Suppressor macrophage treated with lipopolysaccharide for 1 hour (primary cell): ENCODE measurements around the gene KDM2A.
"Not testable (repeated sequence)": the region's sequence is repeated elsewhere in the genome, so short reads cannot be mapped to it uniquely, and the experiment has no call there.

Experiments
- DNase-seq, 3 donors: peaks; one replicate each; pipeline ENCODE4 v3.0.0-alpha.2; 2020 to 2022

KDM2A gene

GRCh38 chr11:67174311-67174710 is 55.2 kb downstream of the KDM2A start:
- no peak for DNase-seq

DNA sequence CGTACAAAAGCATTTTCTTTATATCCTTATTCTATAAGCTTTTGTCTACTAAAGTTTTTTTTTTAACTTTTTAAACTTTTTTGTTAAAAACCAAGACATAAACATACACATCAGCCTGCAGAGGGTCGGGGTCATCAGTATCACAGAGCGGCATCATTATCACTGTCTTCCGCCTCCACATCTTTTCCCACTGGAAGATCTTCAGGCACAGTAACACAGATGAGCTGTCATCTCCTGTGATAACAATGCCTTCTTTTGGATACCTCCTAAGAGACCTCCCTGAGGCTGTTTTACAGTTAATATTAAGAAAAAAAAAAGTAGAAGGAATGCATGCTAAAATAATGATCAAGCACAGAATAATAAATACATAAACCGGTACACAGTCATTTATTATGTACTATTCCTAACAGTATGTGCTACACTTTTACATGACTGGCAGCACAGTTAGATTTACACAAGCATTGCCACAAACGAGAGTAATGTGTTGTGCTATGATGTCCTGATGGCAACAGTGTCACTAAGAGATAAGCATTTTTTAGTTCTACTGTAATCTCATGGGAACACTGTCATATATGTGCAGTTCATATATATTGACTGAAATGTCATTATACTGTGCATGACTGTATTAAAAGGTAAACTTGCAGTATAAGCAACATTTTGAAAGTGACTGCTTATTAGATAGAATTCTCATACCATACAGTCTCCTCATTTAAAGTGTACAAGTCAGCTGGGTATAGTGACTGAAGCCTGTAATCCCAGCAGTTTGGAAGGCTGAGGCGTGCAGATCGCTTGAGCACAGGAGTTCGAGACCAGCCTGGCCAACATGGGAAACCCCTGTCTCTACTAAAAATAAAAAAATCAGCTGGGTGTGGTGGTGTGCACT is 58.6 kb downstream of the KDM2A start:
- no peak for DNase-seq

- DNase-seq, result no peak
Observed at GRCh38 chr11:67178421-67178820, 59.4 kb downstream of the KDM2A start.

- no peak for DNase-seq
Observed at GRCh38 chr11:67178878-67179277, 59.8 kb downstream of the KDM2A start.

GRCh38 chr11:67179892-67180490 is 60.9 kb downstream of the KDM2A start:
- no peak for DNase-seq

DNA sequence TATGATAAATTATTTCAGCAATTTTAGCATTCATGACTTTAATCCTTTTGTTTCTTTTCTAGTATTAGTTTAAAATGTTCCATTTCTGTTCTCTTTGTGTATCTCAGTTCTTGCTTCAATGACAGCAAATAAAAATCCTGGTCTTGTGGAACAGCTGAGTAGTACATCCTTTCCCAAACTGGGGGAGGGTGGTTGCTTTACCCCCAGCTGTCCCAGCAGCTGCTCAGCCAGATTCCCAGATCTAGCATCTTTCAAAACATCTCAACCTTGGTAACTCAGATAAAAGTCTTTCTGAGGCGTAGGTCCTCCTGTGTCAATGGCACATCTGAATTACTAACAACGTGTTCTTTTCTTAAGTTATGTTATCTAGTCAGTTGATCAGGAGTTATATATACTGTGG is 75.0 kb downstream of the KDM2A start:
- no peak for DNase-seq

DNA sequence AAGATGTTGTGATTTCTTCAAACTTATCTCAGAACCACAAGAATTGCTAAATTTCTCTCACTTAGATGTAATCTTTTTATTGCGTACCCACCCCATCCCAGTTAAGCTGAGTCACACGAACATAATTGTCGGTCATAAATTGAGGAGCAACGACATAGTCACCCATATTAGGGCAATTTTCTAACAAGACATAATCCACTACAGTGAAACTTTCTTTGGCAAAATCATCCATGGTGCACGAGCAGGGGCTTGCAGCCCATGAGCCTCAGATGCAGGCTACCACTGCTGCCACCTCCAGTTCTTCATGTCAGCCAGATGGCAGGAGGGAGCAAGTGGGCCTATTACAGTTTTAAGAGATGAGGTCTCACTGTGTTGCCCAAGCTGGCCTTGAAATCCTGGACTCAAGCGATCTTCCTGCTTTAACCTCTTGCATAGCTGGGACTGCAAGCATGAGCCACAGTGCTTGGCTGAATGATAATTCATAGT is 77.0 kb downstream of the KDM2A start:
- DNase-seq, result peak in 2 of 3 donors; percentile 18 to 34

DNA sequence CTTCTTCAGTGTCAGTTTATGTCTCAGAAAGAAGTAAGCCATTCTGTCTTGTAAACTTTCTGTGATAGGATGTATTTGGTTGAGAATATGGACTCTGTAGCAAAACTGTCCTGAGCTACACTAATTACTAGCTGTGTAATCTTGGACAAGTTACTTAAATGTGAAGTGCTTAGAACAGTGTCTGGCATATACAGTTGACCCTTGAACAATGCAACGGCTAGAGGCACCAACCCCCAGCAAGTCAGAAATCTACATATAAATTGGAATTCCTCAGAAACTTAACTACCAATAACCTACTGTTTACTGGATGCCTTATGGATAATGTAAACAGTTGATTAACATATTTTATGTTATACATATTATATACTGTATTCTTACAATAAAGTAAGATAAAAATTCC is 78.5 kb downstream of the KDM2A start:
- DNase-seq, result no peak

GRCh38 chr11:67198781-67199180 is 79.7 kb downstream of the KDM2A start:
- not testable (repeated sequence) for DNase-seq

DNA sequence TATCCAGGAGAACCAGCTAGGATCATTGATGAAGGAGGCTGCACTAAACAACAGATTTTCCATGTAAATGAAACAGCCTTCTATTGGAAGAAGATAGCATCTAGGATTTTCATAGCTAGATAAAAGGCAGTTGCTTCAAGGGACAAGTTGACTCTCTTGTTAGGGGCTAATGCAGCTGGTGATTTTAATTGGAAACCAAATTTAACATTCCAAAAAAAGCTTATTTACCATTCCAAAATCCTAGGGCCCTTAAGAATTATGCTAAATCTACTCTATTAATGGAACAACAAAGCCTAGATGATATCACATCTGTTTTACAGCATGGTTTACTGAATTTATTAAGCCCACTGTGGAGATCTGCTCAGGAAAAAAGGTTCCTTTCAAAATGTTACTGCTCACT is 80.7 kb downstream of the KDM2A start:
- DNase-seq, result no peak

- no peak for DNase-seq
Observed at GRCh38 chr11:67202028-67202427, 83.0 kb downstream of the KDM2A start.

DNA sequence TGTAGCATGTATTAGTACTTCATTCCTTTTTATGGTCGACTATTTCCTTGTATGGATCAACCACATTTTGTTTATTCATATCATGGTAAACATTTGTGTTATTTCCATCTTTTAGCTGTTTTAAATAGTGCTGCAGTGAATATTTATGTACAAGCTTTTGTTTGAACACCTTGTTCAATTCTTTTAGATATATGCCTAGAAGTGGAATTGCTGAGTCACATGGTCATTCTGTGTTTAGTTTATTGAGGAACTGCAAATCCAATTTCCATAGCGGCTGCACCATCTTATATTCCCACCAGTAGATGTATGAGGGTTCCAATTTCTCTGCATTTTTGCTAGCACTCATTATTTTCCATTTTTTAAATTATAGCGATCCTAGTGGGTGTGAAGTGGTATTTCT is 85.8 kb downstream of the KDM2A start:
- DNase-seq, result no peak

GRCh38 chr11:67209222-67209621 is 90.2 kb downstream of the KDM2A start:
- DNase-seq, result not testable (repeated sequence)

- peak; percentile 67 to 89 (median 89) for DNase-seq
Observed at GRCh38 chr11:67211656-67212436, 92.8 kb downstream of the KDM2A start.

DNA sequence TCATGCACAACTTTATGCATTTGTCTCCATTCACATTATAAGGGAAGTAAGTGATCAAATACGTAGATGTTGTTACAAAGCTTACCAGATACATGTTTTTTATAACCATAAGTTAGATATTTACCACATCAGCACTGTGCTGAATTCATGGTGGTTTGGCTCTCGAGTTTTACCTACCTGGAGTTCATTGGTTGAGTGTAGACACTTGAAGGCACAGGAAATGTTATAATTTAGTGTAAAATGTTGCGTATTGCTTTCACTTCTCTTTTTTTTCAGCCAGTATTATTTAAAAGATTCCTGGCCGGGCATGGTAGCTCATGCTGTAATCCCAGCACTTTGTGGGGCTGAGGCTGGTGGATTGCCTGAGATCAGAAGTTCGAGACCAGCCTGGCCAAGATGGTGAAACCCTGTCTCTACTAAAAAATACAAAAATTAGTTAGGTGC is 94.1 kb downstream of the KDM2A start:
- peak; percentile 70 to 84 (median 75) for DNase-seq

DNA sequence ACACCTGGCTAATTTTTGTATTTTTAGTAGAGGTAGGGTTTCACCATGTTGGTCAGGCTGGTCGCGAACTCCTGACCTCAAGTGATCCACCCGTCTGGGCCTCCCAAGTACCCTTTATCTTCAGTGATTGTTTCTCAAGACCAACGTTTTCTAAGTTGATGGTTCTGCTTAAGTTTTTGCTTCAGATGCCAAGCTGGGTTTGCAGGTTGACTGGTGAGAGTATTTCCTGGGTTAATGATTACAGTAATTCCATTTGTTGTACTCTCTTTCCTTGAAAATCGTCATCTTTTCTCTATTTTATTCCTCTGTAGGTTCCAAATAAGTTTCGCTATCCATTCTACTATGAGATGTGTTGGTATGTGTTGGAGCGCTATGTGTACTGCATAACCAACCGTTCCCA is 108.7 kb downstream of the KDM2A start:
- no peak for DNase-seq

DNA sequence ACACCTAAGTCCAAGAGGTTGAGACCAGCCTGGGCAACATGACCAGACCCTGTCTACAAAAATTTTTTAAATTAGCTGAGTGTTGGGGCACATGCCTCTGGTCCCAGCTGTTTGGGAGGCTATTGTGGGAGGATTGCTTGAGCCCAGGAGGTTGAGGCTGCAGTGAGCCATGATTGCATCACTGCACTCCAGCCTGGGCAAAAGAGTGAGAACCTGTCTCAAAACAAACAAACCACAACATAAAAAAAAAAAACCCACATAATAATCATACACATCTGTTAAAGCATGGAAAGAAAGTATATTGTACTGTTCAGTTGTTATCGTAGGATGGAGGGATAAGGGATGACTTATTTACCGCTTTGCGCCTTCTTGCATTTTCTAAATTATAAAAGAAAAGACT is 111.3 kb downstream of the KDM2A start:
- no peak for DNase-seq

- no peak for DNase-seq
Observed at GRCh38 chr11:67230886-67231285, 111.8 kb downstream of the KDM2A start.

DNA sequence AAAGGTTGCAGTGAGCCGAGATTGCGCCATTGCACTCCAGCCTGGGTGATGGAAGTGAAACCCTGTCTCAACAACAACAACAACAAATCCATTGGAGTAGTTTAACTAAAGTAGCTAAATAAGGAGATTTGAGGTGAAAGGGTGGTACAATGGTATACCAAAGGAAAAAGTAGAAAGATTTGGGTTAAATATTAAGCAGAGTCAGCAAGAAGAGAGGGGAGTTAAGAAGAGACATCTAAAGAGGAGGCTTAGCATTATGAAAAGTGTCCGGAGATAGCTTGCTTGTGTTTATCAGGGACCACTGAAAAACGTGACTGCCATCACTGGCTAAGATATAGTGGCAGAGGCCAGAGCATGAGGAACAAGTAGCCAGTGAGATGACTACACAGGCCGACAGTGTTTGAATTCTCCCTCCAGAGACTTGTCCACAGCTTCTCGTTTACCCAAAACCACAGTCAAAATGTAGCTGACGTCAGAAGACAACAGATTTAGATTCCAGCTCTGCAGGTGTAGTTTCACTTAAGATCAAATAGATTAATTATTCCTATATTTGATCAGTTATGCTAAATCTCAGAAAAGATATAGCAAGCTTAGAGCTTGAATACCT is 114.6 kb downstream of the KDM2A start:
- no peak for DNase-seq

- DNase-seq, result not testable (repeated sequence)
Observed at GRCh38 chr11:67234571-67234970, 115.5 kb downstream of the KDM2A start.

DNA sequence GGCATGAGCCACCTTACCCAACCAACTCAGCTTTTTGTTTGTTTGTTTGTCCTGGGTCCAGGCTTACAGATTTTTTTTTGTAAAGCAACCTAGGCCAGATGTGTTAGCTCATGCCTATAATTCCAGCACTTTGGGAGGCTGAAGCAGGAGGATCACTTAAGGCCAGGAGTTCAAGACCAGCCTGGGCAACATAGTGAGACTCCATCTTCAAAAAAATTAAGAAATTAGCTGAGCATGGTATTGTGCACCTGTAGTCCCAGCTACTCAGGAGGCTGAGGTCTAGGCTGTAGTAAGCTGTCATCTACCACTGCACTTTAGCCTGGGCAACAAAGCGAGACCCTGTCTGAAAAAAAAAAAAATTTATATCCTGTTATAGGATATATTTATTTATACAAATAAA is 118.5 kb downstream of the KDM2A start:
- no peak for DNase-seq

DNA sequence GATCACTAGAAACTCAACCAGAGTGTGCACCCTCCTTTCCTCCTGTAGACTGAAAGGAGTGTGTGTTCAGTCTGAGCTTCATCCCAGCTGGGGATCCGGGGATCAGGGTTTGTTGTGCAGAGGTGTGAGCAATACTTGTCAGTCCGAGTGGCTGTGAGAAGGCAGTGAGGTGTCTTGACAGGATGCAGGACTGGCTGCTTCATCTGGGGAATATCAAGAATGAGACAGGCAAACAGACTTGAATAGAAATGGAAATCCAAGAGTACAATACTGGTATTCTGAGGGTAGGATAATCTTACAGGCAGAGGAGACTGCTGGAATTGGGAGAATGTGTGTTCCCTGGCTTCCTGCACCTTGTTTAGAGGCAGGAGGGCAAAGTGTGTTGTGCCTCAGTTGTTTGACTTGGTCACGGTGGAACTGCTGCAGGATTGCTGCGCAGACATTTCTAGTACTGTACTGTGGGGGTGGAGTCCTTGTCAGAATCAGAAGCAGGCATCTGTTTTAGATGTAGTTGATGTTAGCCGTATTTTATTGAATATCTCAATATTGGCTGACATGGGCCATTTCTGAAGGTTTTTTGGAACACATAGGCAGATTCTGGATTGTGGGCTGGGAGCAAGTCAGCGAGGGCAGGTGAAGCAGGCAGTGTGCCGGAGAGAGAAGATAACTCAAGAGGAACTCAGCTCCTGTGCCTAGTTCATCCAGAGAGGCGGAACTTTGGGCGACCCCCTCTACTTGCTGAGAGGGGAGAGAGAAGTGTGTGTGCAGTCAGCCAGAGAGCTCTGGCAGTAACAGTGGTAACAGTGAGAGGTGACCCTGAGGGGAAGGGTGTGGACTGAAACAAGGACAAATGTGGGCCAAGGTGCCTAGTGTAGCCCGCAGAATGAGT is 120.1 kb downstream of the KDM2A start:
- DNase-seq, result no peak
